ENCODE results near the gene CDC20B.
"Not testable (repeated sequence)": the region's sequence is repeated elsewhere in the genome, so short reads cannot be mapped to it uniquely, and the experiment has no call there.

The CDC20B gene

GRCh38 chr5:55162666-55163065, 10.3 kb downstream of the CDC20B start:
- DNase-seq: no peak

- DNase-seq: no peak
Measured at GRCh38 chr5:55160493-55161209, 12.3 kb downstream of the CDC20B start.

GRCh38 chr5:55159763-55160492, 13.0 kb downstream of the CDC20B start, which contains the start of gene GPX8:
Gene GPX8, plus strand, starts transcription at chr5:55160171. Its CDS starts 22 bp downstream, at chr5:55160193.
- peak in 2 of 56 donors; percentile 2 to 4 for DNase-seq

- DNase-seq: no peak
Measured at GRCh38 chr5:55154873-55155272, 18.1 kb downstream of the CDC20B start.

GRCh38 chr5:55151923-55152842, 20.8 kb downstream of the CDC20B start:
- DNase-seq: no peak

GRCh38 chr5:55149308-55149795, 23.6 kb downstream of the CDC20B start:
- no peak for DNase-seq

- peak in 50 of 56 donors; percentile 3 to 78 (median 36) for DNase-seq
Measured at GRCh38 chr5:55146543-55147151, 26.3 kb downstream of the CDC20B start.

- DNase-seq: no peak
Measured at GRCh38 chr5:55146080-55146479, 26.9 kb downstream of the CDC20B start.

GRCh38 chr5:55143624-55144023, 29.4 kb downstream of the CDC20B start:
- no peak for DNase-seq

GRCh38 chr5:55141945-55142690, 30.9 kb downstream of the CDC20B start:
- no peak for DNase-seq

- DNase-seq: no peak
Measured at GRCh38 chr5:55140908-55141665, 31.9 kb downstream of the CDC20B start.

GRCh38 chr5:55136521-55136920, 36.5 kb downstream of the CDC20B start:
- no peak for DNase-seq

GRCh38 chr5:55134053-55134722, 38.8 kb downstream of the CDC20B start:
- no peak for DNase-seq

GRCh38 chr5:55123365-55123764, 49.6 kb downstream of the CDC20B start:
- DNase-seq: no peak

GRCh38 chr5:55114061-55114460, 58.9 kb downstream of the CDC20B start:
- no peak for DNase-seq

- no peak for DNase-seq
Measured at GRCh38 chr5:55113327-55113726, 59.6 kb downstream of the CDC20B start.

- no peak for DNase-seq
Measured at GRCh38 chr5:55110217-55110616, 62.8 kb downstream of the CDC20B start.

GRCh38 chr5:55108661-55109060, 64.3 kb downstream of the CDC20B start:
- no peak for DNase-seq

- DNase-seq: not testable (repeated sequence)
Measured at GRCh38 chr5:55105976-55106375, 67.0 kb downstream of the CDC20B start.
